CMK (cell line): ENCODE data around the gene C1QTNF6.
"Not testable (repeated sequence)": the region's sequence is repeated elsewhere in the genome, so short reads cannot be mapped to it uniquely, and the experiment has no call there.

ENCODE experiments used
- DNase-seq: peaks from one replicate; pipeline ENCODE4 v3.0.0-alpha.2; 2010; ENCODE audit warnings: low read depth

C1QTNF6 gene

GRCh38 chr22:37187891-37188761 lies at the start of gene C1QTNF6:
Gene C1QTNF6 (minus strand): TSS chr22:37188247. CDS start chr22:37188213, 34 bp downstream.
- no peak for DNase-seq

GRCh38 chr22:37235897-37236607 lies 48.0 kb upstream of the C1QTNF6 start:
- DNase-seq: no peak

DNA sequence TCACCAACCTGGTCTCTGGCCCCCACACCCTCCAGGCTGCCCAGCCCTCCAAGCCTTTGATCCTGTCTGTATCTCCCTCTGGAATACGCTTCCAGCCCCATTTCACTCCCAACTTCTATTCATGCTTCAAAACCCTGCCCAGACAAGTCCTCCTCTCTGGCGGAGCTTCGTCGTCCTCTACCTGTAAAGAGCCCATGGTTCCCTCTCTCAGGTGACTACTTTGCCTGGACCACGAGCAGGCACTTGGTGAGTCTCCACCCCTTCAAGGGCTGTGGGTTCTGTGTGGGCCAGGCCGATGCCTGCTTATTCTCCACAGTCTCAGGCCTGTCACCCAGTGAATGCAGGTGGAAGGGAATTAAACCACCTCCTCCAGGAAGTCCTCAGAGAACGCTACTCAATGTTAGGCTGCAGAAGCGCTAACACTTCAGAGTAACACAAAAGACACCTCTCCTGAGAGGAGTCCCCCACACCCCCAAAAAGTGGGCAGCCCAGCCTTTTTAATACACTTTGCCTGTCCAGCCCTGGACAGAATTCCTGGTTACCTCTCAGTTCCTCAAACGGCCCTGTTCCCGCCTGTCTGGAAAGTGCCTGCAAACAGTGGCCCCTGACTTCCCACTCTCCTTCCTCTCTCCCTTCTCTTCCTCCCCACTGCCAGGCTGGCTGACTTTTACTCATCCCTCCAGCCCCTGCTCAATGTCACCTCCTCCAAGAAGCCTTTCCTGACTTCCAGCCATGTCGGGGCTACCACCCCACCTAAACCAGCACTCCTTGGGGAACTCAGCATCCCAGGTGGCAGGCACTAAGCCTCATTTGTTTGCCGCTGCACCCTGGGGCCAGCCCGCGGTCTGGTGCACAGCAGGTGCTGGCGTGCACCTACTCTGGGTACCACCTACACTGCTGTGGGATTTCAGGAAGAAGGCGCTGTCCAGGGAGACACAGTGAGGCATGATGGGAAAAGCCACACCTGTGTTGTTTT lies 47.0 kb upstream of the C1QTNF6 start:
- DNase-seq: no peak

DNA sequence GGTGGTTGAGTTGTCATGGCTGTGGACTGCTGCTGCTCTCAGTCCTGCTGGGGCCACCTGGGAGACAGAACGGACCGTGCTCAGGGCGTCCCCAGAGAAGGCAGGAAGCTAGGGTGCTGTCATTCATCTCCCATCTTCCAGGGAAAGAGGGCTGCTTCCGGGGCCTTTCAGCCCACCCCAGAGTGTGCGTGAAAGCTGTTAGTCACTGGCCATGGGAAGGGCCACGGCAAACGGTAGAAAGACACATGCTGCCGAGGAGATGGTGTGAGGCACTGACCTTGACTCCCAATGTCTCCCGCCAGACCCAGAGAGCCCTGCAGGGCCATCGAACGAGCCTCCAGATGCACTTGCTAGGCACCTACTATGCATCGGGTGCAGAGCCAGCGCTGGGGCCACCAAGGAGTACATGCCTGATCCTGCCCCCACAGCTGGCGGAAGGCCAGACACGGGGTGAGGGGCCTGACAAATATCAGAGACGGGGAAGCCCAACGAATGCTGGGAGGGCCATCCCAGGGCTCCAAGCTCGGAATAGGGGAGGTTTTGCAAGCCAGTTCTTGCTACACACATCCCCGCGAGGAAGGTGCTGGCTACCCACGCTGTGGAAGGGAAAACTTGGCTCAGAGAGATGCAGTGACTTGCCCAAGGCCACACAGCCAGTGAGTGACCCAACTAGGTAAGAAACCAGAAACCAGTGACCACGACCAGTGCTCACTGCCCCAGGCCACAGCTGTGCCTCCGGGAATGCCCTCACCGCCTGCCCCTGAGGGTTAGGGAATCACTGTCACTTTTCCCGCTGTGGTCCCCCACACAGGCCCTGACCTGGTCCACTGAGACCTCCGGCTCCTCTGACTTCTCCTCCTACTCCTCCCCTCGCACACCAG lies 45.9 kb upstream of the C1QTNF6 start:
- DNase-seq: no peak

DNA sequence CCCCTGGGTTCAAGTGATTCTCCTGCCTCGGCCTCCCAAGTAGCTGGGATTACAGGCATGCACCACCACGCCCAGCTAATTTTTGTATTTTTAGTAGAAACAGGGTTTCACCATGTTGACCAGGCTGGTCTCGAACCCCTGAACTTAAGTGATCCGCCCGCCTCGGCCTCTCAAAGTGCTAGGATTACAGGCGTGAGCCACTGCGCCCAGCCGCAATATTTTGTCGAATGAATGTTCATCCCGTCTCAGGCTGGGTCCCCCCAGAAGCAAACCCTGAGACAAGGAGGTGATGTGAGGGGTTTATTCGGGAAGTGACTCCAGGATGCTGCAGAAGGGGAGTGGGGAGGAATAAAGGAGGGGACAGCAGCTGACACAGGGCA lies 45.3 kb upstream of the C1QTNF6 start:
- not testable (repeated sequence) for DNase-seq

GRCh38 chr22:37232140-37232998 lies 44.3 kb upstream of the C1QTNF6 start:
- no peak for DNase-seq

DNA sequence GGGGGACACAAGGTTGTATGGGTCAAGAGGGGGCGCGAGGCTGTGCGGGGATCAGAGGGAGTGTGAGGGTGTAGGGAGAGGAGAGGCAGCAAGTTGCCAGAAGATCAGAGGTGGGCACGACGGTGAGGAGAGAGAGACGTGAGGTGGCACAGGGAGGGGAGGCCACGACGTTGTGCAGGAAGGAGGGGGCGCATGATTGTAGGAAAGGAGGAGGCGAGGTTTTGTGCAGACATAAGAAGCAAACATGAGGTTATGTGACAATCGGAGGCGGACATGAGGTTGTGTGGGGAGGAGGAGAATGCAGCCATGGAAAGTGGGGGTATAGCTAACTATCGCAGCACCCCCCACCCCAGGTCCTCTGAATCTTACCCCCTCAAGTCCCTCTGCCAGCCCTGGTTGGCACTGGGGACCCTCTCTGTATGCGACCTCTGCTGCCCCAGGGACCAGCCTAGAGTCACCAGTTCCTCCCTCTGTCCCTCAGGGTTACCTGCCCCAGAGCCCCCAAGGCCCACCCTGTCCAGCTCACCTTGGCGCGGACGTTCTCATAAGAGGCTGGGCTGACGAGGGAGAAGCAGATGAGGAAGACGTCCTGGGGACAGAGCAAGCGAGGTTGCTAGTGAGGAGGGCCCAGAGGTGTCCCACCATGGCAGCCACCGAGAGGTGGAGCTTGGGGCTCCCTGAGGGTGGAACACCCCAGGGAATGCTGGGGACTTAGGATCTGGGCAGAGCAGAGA lies 43.5 kb upstream of the C1QTNF6 start:
- no peak for DNase-seq

- DNase-seq: no peak
Observed at GRCh38 chr22:37230673-37231405, 42.8 kb upstream of the C1QTNF6 start.

DNA sequence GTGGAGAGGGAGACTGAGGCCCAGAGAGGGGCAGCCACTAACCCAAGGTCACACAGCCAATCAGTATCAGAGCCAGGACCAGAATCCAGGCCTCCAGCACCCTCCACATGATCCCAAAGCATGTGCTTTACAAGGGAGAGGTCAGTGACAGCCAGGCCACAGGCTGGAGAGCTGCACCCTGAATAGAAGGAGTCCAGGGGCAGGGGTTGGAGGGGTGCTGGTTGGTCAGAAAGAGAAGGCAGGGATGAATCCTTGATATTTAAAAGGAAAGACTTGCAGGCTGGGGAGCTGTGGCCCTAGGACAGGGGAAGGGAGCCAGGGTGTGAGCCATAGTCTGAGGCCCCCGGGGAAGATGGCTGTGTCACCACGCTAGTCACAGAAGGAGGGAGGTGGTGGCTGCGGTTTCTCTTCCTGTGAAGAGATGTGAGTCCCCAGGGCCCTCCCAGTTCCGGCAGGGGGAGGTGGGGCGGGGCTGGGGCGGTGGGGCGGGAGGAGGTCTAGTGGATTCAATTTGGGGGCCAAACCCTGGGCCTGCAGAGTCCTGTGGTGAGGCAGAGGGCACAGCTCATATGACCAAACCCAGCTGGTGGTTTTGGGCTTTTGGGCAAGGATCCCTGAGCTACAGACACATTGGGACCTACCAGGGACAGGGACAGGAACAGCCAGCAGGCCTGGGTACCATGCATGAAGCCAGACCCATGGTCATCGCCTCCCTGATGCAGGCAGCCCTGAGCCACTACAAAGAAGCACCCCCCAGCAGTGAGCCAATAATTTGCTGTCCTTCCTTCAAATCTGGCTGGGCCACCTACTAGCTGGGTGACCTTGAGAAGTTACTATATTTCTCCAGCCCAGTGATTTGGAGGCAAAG lies 42.0 kb upstream of the C1QTNF6 start:
- no peak for DNase-seq

GRCh38 chr22:37229012-37229804 lies 41.2 kb upstream of the C1QTNF6 start:
- no peak for DNase-seq

DNA sequence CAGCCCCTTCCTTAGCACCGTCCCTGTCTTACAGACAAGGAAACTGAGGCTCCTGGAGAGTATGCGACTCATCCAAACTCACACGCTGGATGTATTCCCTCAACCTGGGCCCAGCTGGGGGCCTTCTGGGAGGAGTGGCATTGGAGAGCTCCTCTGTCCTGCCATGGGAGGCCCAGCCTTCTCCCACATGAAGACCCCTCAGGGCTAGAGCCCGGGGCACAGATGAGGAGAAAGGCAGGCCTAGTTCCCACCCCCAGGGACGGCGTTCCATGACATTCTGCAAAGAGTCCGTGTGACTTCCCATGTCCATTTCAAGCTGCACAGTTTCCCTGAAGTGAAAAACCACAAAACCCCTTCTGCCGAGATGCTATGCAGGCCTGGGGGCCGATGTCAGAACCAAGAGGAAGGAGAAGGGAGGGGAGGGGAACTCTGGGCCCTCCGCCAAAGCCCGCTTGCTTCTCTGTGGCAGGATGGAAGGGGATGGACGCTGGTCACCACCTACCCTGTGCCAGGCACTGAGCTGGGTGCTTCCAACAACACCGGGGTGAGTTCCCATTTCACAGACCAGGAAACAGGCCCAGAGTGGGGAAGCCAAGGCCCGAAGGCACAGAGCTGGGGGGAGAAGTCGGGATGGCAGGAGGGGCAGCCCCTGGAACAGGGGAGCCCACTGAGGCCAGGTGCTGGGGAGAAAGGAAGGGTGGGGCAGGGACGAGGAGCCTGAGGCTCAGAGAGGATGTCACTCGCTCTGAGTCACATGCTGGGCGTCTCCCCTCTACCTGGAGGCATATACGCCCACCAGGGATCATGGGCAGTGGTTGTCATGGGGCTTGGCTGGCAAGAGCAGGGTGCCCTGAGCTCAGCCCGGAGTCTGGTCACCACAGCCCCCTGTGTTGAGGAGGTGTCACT lies 40.3 kb upstream of the C1QTNF6 start:
- no peak for DNase-seq

DNA sequence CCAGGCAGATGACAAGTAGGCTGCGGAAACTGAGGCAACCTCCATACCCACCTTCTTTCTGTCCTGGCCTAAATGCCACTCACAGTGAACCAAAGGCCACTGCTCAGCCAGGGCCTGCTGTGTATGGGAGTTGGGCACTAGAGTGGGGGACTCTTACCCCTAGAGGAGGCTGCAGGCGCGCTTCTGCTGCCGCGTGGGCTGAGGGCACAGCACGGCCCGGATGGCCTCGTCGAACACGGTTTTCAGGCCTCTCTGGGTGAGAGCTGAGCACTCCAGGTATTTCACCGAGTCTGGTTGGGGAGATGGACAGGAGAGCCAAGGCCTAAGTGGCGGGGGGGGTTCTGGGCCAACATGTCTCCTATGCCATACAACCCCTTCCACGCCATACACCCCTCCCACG lies 38.5 kb upstream of the C1QTNF6 start:
- no peak for DNase-seq

DNA sequence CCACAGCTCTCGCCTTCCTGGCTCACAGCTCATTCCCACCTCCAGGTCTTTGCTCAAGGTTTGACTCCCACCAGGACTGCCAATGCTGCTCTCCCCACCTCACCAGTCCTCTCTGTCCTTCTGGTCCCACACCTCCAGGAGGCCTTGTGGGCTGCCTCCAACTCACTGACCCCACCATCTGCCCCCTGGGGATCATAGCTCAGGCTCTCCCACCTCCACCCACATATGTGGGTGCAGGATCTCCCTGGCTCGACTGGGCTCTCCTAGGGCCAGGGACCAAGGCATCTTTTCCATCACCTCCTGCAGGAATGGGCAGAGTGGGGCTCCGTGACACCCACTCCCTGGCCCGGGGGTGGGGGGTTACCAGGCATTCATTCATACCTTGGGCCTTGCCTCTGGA lies 38.0 kb upstream of the C1QTNF6 start:
- DNase-seq: no peak

DNA sequence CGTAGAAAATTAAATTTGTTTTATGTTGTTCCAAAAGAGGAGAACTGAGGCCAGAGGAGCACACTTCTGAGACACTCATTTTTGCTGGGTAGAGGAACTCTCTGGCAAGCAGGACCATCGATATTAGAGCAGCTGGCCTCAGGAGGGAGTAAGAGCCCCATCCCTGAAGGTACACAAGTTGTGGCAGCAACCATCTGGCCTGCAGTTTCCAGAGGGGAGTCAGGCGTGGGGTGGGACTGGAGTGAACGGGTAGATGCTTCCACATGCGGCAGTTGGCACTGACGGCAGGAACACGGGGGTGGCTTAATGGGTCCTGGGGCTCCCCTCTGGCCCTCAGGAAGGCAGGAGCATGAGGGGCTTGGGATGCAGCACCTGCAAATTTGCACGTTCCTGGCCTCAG lies 37.4 kb upstream of the C1QTNF6 start:
- no peak for DNase-seq

GRCh38 chr22:37224757-37225420 lies 36.8 kb upstream of the C1QTNF6 start:
- DNase-seq: no peak
